ENCODE measurements around the gene ETV3L. TPM values are rescaled to one million over a fixed set of nuclear protein-coding genes. Genes with fewer than 3 reads are reported as not detected.
A peak's percentile ranks its signal among the peaks of the same experiment; 100 is the strongest.

Gene ETV3L
- total and polyA plus RNA-seq, 11 donors, result not detected

DNA sequence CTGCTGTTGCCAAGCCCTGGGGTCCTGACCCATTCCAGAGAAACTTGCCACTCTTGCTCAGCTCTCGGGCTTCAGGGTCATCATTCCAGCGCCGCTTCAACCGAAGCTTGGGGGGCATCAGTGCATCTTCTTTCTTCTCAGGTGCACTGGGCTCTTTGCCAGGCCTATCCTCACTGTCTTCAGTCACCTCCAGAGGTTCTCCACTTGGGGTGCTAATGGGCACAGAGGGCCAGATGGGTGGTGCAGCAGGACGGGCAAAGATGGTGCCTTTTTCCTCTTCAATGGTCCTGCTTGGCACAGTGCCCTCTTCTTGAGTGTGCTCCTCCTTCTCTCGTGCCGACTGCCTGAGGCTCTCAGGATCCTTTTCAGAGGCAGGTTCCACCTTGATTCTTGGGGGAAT is 25.2 kb upstream of the ETV3L start:
- H3K36me3 ChIP-seq, result peaks cover 0 to 88% (median 76%) of the 10 kb centered on the region in 9 donors
- intact Hi-C loops (cut with DNase I), result no loop called here
- ATAC-seq (no peak), DNase-seq (no peak)
- H3K27me3 ChIP-seq, result no peaks in the 10 kb centered on the region
- no peak overlapping the region for H3K4me3 ChIP-seq
- no peaks in the 10 kb centered on the region for H3K4me1 ChIP-seq
- H3K9me3 ChIP-seq, result no peaks in the 10 kb centered on the region
- H3K27ac ChIP-seq, result no peak overlapping the region
- TF ChIP-seq CTCF (IDR thresholded peaks at IDR 0.05), result no peak
- TF ChIP-seq POLR2A (IDR thresholded peaks at IDR 0.05), result no peak
- 81 to 82% (median 81%) methylated on average over 7 of the region's 7 CpGs for WGBS, 4 donors

GRCh38 chr1:157119448-157119847 is 19.8 kb upstream of the ETV3L start:
- intact Hi-C loops (cut with DNase I), result no loop called here
- ATAC-seq (peak in 3 of 4 donors; percentile 69 to 81 (median 76)), DNase-seq (no peak)
- no peak overlapping the region for H3K27ac ChIP-seq
- H3K27me3 ChIP-seq, result peaks cover 0 to 5% (median 0%) of the 10 kb centered on the region in 9 donors
- H3K4me1 ChIP-seq, result no peaks in the 10 kb centered on the region
- no peak for TF ChIP-seq POLR2A (IDR thresholded peaks at IDR 0.05)
- TF ChIP-seq CTCF (IDR thresholded peaks at IDR 0.05), result no peak
- no peak overlapping the region for H3K4me3 ChIP-seq
- peaks cover 0 to 34% (median 25%) of the 10 kb centered on the region in 9 donors for H3K36me3 ChIP-seq
- WGBS, 4 donors, result 58 to 87% (median 69%) methylated on average over 2 of the region's 2 CpGs
- H3K9me3 ChIP-seq, result no peaks in the 10 kb centered on the region

DNA sequence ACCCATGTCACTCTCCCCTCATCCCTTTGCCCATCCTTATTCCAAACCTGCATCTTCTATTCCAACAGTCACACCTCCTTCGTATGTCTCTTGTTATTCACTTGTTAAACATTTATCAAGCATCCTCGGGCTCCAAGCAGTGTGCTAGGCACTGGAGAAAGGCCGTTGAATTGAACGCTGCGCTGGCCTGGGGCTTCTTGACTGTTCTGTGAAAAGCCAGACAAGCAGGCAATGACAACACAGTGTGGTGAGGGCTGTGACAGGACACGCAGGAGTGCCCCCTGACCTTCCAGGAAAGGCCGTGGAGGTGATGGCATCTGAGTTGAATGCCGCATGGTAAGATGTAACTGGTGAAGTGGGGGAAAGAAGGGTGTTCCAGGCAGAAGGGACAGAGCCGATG is 19.4 kb upstream of the ETV3L start:
- 86 to 95% (median 91%) methylated on average over 9 of the region's 9 CpGs for WGBS, 4 donors
- no peak for ATAC-seq
- Histone ChIP-seq H3K4me3 (no peak overlapping the region), H3K36me3 (peaks cover 0 to 30% (median 20%) of the 10 kb centered on the region in 9 donors), H3K27ac (no peak overlapping the region), H3K9me3 (no peaks in the 10 kb centered on the region), H3K4me1 (no peaks in the 10 kb centered on the region), H3K27me3 (peaks cover 0 to 9% (median 0%) of the 10 kb centered on the region in 9 donors)
- intact Hi-C loops (cut with DNase I), result no loop called here
- DNase-seq, result no peak
- TF ChIP-seq CTCF (IDR thresholded peaks at IDR 0.05) (no peak), POLR2A (IDR thresholded peaks at IDR 0.05) (no peak)

DNA sequence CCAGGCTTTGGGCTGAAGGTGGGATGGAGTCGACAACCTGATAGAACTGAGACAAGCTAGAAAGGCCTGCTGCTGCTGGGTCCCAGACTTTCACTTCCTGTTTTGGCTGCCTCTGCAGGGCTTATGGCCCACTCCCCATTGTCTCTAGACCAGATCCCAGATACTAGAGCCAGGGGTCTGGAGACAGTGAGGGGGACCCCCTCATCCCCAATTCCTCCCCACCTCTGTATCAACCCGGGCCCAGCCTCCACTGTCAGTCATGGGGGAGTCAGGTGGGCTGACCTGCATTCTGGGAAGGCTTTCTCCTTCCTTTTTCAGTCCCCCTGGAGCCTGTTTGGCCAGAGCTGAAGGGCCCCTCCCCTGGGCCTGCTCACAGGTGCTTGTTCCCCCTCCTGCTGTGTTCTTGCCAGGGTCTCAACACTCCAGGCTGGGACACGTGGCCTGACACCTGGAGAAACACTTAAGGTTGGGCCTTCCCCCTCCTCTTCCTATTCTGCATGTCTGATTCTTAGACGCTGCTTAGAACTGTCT is 18.0 kb upstream of the ETV3L start:
- ATAC-seq, result no peak
- no peak for TF ChIP-seq CTCF (IDR thresholded peaks at IDR 0.05)
- no peak for TF ChIP-seq POLR2A (IDR thresholded peaks at IDR 0.05)
- peaks cover 0 to 18% (median 0%) of the 10 kb centered on the region in 9 donors for H3K27me3 ChIP-seq
- H3K9me3 ChIP-seq, result no peaks in the 10 kb centered on the region
- 49 to 70% (median 54%) methylated on average over 4 of the region's 4 CpGs for WGBS, 4 donors
- no peak for DNase-seq
- H3K36me3 ChIP-seq, result peaks cover 0 to 16% (median 6%) of the 10 kb centered on the region in 9 donors
- no peak overlapping the region for H3K27ac ChIP-seq
- H3K4me1 ChIP-seq, result peaks cover 0 to 12% (median 0%) of the 10 kb centered on the region in 12 donors
- intact Hi-C loops (cut with DNase I), result no loop called here
- H3K4me3 ChIP-seq, result no peak overlapping the region

Data from heart left ventricle (tissue), 16 donors.